Measurements from ENCODE around the gene NSD1.
"Not testable (repeated sequence)": the region's sequence is repeated elsewhere in the genome, so short reads cannot be mapped to it uniquely, and the experiment has no call there.

Gene NSD1

DNA sequence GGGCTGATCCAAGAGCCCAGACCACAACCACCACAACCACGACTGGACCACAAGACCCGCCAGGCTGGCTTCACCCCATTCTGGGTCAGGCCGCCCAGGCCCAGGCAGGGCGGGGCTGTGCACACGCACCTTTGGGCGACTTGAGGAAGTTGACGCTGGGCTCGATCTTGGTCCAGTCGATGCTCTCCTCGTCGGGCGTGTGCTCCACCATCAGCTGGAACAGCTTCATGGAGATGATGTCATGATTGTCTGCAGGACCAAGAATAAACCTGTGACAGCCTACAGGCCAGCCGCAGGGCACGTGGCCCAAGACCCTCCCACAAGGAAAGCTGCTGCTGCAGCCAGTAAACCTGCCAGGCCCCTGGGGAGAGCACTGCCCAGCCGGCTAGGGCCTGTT is 200.6 kb downstream of the NSD1 start:
- DNase-seq: no peak

DNA sequence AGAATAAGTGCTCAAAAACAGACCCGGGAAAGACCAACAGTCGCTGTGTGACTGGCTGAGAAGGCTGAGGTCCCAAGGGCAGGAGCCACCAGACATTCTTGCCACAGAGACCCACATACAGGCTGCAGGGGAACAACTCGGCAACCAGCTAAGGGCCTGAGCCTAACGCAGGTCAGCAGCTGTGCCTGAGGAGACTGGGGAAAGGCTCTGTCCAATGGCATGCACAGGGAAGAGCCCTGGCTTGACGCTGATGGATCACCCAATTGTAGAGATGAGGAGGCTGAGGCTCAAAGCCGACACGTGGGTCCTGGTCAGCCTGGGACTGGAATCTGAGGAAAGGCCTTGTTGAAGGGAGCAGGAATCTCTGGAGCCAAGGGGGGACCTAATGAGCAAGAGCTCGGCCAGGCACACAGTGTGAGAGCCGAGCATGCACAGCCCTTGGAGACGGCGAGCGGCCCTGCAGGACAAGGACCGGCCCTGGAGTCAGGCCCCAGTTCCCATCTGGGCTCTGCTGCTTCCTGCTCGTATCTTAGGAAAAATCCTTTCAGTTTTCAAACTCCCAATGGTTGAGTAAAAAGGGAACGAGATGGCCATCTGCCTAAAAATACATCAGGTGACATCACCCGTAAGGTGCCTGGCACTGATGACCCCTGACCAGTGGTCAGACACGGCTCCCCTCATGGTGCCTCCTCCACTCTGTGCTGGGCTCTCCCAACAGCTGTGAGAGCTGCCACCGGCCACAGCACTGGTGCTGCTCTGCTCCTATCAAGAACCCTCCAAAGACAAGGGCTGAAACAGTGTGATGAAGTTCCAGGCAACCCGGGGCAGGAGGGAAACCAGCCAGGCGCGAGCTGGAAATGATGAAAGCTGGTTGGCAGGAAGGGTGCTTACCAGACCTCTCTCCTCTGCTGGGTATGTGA is 201.5 kb downstream of the NSD1 start:
- no peak for DNase-seq

DNA sequence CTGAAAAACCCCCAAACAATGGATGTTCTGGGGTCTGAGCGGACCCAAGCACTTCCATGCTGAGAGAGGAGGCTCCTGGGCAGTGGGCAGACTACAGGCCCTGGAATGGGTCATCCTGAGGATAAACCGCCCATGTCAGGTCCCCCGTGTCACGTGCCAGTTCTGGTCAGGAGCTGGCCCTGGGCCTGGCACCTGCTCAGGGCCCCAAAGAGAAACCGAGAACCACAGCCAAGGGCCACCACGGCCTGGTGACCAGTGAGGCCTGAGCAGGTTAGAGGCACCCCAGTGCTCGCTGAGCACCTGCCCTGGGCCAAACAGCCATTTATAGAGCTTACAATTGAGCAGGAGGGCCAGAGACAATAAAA is 202.1 kb downstream of the NSD1 start:
- no peak for DNase-seq

DNA sequence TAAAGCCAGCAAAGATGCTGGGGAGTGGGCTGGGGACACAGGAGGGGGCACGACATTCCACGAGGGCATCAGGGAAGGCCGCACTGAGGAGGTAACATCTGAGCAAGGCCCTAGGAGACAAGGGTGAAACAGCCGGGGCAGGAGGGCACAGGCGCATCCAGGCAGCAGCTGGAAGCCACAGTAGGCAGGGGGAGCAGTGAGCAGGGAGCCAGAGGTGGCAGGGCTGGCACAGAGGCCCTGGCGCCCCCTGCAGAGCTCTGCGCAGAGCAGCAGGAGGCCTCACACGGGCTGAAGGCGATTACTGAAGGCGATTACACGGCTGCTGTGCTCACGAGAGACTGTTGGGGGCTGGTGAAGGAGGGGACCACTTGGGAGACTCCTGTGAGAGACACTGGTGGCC is 202.5 kb downstream of the NSD1 start:
- no peak for DNase-seq

DNA sequence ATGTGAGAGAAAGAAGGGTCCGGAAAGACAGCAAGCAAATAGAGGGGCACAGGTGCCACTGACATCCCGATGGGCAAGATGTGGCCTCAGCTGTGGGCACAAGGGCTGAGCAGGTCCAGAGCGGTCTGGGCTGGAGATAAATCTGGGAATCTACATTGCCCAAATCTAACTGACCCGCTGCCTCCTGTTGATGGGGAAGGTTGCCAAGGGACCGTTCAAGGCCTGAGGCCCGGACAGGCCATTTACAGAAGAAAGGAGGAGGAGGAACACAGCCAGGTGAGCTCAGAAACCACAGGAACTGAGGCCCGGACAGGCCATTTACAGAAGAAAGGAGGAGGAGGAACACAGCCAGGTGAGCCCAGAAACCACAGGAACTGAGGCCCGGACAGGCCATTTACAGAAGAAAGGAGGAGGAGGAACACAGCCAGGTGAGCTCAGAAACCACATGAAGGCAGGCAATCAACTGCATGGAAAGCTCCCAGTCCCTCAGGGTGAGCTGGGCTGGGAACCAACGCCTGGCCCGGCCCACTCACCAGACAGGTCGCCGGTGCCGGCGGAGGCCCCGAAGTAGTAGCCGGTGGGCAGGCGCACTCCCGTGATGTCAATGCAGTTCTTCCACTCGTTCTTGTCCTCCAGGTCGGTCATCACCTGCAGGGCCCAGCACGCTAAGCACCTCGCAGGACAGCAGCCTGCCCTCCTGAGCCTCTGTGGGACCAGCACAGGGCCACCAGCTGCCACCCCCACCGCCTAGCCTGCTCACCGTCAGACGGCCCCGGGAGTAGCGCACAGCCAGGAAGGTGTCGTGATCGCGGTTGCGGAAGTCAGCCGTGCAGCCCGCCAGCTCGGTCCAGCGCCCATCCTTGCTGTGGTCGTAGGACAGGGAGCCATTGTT is 203.3 kb downstream of the NSD1 start:
- DNase-seq: no peak

DNA sequence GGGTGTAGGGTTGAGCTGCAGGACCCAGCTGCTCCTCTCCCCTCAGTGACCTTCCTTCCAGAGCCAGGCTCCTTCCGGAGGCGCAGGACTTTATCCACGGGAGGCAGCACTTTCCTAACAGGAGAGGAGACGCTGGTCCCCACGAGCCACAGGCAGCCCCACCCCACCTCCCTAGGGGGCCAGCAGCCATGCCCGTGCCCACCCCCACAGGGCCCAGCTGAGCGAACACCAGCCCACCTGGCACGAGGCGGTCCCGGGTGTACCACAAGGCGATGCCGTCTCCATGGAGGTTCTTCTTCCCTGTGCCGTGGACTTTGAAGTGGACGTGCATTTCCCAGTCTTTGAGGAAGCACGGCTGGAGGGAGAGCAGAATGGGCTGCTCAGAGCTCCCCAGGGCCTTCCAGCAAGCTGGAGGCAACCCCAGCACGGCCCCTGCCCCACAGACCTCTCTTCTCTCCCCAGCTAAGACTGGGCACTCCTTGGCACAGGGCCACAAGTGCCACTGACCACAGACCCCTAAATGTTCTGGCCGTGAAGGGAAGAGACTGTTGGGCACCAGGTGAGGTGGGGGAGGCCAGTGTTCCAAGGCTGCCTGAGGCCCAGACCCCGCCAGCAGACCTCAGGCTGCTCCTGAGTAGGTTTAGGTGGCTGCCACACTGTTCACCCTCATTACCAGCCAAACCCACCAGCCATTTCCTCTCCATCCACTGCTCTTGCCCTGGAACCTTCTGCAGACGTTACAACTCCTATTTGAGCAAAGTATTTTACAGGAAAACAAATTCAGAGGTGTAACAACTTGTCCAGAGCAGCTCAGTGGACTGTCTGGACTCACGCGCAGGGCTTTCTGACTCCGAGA is 204.9 kb downstream of the NSD1 start:
- no peak for DNase-seq

DNA sequence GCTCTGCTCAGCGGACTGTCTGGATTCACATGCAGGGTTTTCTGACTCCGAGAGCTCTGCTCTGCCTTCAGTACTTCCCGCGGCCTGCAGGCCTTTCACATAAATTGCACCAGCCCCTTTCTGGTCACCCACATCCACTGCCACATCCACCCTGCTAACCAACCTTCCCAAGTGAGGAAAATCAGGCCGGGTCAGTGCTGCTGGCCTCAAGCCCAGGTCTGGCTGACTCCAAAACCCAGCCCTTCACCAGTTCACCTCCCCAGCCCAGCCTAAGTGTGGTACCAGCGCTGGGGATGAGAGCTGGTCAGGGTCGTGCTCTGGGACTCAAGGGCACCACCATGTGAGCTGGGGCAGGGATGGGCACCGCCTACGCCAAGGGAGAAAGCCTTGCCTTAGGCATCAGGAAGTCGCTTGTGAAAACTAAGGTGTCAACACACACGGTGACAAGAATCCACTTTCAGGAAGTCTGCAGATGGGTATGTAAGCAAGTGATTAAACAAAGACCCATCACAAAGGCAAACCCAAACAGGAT is 205.6 kb downstream of the NSD1 start:
- no peak for DNase-seq

DNA sequence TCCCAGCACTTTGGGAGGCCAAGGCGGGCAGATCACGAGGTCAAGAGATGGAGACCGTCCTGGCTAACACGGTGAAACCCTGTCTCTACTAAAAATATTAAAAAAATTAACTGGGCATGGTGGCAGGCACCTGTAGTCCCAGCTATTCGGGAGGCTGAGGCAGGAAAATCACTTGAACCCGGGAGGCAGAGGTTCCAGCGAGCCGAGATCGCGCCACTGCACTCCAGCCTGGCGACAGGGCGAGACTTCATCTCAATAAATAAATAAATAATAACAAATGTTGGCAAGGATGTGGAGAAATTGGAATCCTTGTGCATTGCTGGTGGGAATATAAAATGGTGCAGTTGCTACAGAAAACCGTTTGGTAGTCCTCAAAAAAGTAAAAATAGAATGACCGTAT is 209.4 kb downstream of the NSD1 start:
- DNase-seq: not testable (repeated sequence)

DNA sequence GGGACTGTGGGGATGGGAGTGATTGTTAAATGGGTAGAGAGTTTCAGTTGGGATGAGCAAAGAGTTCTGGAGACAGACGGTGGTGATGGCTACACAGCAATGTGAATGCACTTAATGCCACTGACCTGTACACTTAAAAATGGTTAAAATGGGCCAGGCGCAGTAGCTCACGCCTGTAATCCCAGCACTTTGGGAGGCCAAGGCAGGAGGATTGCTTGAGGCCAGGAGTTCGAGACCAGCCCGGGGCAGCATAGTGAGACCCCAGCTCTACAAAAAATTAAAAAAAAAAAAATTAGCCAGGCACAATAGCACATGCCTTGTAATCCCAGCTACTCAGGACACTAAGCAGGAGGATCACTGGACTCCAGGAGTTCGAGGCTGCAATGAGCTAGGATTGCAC is 210.2 kb downstream of the NSD1 start:
- DNase-seq: no peak

DNA sequence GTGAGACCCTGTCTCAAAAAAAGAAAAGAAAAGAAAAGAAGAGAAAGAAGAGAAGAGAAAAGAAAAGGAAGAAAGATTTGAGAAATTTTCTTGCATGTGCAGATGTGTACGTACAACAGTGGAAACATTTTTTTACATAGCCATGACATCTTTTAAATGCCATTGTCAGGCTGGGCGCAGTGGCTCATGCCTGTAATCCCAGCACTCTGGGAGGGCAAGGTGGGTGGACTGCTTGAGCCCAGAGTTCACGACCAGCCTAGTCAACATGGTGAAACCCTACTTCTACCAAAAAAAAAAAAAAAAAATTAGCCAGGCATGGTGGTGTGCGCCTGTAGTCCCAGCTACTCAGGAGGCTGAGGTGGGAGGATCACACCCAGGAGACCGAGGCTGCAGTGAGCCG is 211.3 kb downstream of the NSD1 start:
- no peak for DNase-seq

DNA sequence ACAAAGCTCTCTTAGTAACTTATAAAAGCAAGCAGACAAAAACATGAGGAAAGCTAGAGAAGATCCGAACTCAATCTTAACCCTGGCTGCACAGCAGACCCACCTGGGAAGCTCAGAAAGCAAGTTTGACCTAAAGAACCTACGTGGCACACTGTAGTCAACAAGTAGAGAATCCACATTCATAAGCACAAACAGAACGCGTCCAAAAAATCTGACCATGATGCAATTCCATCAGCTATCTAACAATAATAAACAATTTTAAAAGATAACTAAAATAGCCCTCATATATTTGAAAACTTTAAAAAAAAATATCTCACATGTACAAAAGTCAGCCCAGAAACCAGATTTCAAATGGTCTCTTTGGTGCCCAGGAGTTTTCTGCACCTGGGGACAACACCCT is 213.2 kb downstream of the NSD1 start:
- no peak for DNase-seq

DNA sequence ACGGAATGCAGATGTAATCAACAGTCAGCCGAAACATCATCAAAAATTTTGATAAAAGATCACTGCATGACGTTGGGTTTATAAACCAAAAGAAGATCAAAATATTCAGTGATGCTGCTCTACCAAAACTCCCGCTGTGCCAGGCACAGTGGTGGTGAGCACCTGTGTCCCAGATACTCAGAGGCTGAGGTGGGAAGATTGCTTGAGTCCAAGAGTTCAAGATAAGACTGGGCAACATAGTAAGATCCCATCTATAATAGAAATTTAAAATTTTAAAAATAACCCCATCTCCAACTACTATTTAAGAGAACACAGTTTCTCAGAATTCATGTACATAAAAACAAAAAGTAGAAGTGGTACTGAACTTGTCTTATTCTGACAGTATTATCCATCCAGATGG is 214.1 kb downstream of the NSD1 start:
- DNase-seq: no peak

DNA sequence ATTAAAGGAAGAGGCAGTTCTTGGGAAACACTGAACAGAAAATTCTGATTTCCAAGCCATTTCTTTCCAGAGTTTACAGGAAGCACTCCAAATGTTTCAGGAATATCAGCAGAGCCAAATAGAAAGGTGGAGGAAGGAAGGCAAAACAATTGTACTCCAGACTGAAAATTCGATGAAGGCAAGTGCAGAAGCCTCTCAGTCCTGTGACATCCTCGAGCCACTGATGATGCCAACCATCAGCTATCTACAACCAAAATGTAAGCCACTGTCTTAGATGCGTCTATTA is 215.7 kb downstream of the NSD1 start:
- no peak for DNase-seq

DNA sequence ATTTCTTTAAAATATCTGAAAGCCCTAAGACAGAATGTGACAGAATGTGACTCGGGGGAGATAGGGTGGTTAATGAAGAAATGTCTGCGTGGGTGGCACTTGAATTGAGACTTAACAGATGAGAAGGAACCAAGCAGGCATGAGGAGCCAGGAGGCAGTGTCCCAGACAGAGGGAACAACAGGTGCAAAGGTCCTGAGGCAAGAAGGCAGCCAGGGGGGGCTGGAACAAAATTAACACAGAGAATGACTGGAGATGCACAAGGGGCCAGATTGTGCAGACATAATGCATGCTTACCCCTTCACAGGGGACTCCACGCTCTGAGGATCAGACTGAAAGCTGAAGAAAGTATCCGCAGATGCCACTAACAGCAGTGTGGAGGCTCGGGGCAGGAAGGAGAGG is 216.2 kb downstream of the NSD1 start:
- DNase-seq: no peak

Data from activated effector memory CD4-positive, alpha-beta T cell treated with anti-CD3 and anti-CD28 coated beads, Interleukin-2, amount 50 U/mL, for 16 hours (primary cell).